Left ventricle myocardium inferior (tissue), 1 donor: Measurements from ENCODE around the gene JARID2. TPM values are rescaled to one million over a fixed set of nuclear protein-coding genes. Genes with fewer than 3 reads are reported as not detected.

Source experiments
- DNase-seq: peaks from one replicate; pipeline ENCODE4 v3.0.0-alpha.2; 2020
- H3K27ac ChIP-seq: fragments of 200-600 bp; replicated peaks from 2 replicates; pipeline ENCODE4 v1.8.0; 2021
- H3K27me3 ChIP-seq: fragments of 200-600 bp; 2 replicates; pipeline ENCODE4 v1.8.0; 2021; ENCODE audit warnings: low read depth
- H3K36me3 ChIP-seq: fragments of 200-600 bp; 2 replicates; pipeline ENCODE4 v1.8.0; 2021
- H3K4me1 ChIP-seq: fragments of 200-600 bp; 2 replicates; pipeline ENCODE4 v1.8.0; 2021
- H3K4me3 ChIP-seq: fragments of 200-600 bp; 2 replicates; pipeline ENCODE4 v1.8.0; 2021; ENCODE audit warnings: mild to moderate bottlenecking, moderate library complexity
- H3K9me3 ChIP-seq: fragments of 200-600 bp; replicated peaks from 2 replicates; pipeline ENCODE4 v1.8.0; 2021
- CTCF ChIP-seq: fragments of 200-600 bp; IDR thresholded peaks from 2 replicates; pipeline ENCODE4 v1.8.0; 2021; ENCODE audit warnings: antibody characterized with exemption, mild to moderate bottlenecking, borderline replicate concordance
- intact Hi-C: fragments of 100-400 bp; cut with micrococcal nuclease; formaldehyde crosslinking; loops from one replicate; pipeline ENCODE4 v1.11.0; 2022
- total RNA-seq: library from RNA; stranded (reverse); fragmentation: NEBNext Ultra II Directional; extraction: Animal tissue kit (Norgen Biotek cat#: 25700); gene quantifications from one replicate; pipeline ENCODE4 v1.2.1, GENCODE V29; 2021
- donor health status: DM: no; HTN: yes; CAD: no; lungs with severe emphysema.

Gene JARID2
- total RNA-seq, 1 donor from 2014 or later: 6.5 TPM

GRCh38 chr6:15331143-15331542 is 85.3 kb downstream of the JARID2 start:
- no peak overlapping the region for H3K27ac ChIP-seq
- no peaks in the 10 kb centered on the region for H3K9me3 ChIP-seq
- no peak overlapping the region for H3K4me3 ChIP-seq
- TF ChIP-seq CTCF: no peak
- peaks cover 64% of the 10 kb centered on the region for H3K4me1 ChIP-seq
- no peaks in the 10 kb centered on the region for H3K27me3 ChIP-seq
- DNase-seq: no peak
- no peaks in the 10 kb centered on the region for H3K36me3 ChIP-seq
- intact Hi-C loops: no loop called here

GRCh38 chr6:15331629-15332251 is 85.9 kb downstream of the JARID2 start:
- no peak overlapping the region for H3K4me3 ChIP-seq
- H3K27me3 ChIP-seq: no peaks in the 10 kb centered on the region
- no peak for TF ChIP-seq CTCF
- H3K4me1 ChIP-seq: peaks cover 59% of the 10 kb centered on the region
- DNase-seq: no peak
- no peaks in the 10 kb centered on the region for H3K36me3 ChIP-seq
- H3K9me3 ChIP-seq: no peaks in the 10 kb centered on the region
- intact Hi-C loops: no loop called here
- no peak overlapping the region for H3K27ac ChIP-seq

GRCh38 chr6:15332446-15332845 is 86.6 kb downstream of the JARID2 start:
- no peaks in the 10 kb centered on the region for H3K9me3 ChIP-seq
- TF ChIP-seq CTCF: no peak
- no peak overlapping the region for H3K4me3 ChIP-seq
- no peaks in the 10 kb centered on the region for H3K36me3 ChIP-seq
- H3K27me3 ChIP-seq: no peaks in the 10 kb centered on the region
- intact Hi-C loops: no loop called here
- H3K27ac ChIP-seq: no peak overlapping the region
- H3K4me1 ChIP-seq: peaks cover 59% of the 10 kb centered on the region
- DNase-seq: no peak

GRCh38 chr6:15335385-15335784 is 89.5 kb downstream of the JARID2 start:
- Histone ChIP-seq H3K27ac (no peak overlapping the region), H3K9me3 (no peaks in the 10 kb centered on the region), H3K36me3 (no peaks in the 10 kb centered on the region), H3K27me3 (no peaks in the 10 kb centered on the region), H3K4me3 (no peak overlapping the region), H3K4me1 (peaks cover 49% of the 10 kb centered on the region)
- no peak for TF ChIP-seq CTCF
- no peak for DNase-seq
- intact Hi-C loops: no loop called here

GRCh38 chr6:15335916-15336315 is 90.0 kb downstream of the JARID2 start:
- no peaks in the 10 kb centered on the region for H3K36me3 ChIP-seq
- H3K4me3 ChIP-seq: no peak overlapping the region
- peaks cover 49% of the 10 kb centered on the region for H3K4me1 ChIP-seq
- no peaks in the 10 kb centered on the region for H3K9me3 ChIP-seq
- H3K27ac ChIP-seq: no peak overlapping the region
- DNase-seq: no peak
- TF ChIP-seq CTCF: no peak
- no peaks in the 10 kb centered on the region for H3K27me3 ChIP-seq
- intact Hi-C loops: no loop called here
